SK-N-SH (cell line): ENCODE data around the gene PEX7. TPM values are rescaled to one million over a fixed set of nuclear protein-coding genes. Genes with fewer than 3 reads are reported as not detected.

Experiments used
- CTCF ChIA-PET: fragments of 300-600, 350-600 bp; formaldehyde crosslinking; extraction: SDS; loops from one replicate; lab custom pipeline; 2021; lab: Yijun Ruan, JAX
- POLR2A ChIA-PET: fragments of 350-600 bp; sonication (Branson Sonifier 250); formaldehyde crosslinking; extraction: SDS; loops from one replicate; lab custom pipeline; 2020; ENCODE audit warnings: antibody characterized with exemption, inconsistent platforms; lab: Yijun Ruan, JAX
- DNase-seq: peaks from one replicate; pipeline ENCODE4 v3.0.0; 2012
- H2AFZ ChIP-seq: fragments of 200-600 bp; sonication (generic); 2 replicates; pipeline ENCODE4 v1.8.1; 2016; ENCODE audit warnings: antibody characterized with exemption, mild to moderate bottlenecking, low read depth
- H3F3A ChIP-seq: fragments of 200-600 bp; sonication (generic); replicated peaks from 2 replicates; pipeline ENCODE3; 2016; ENCODE audit warnings: antibody characterized with exemption, mild to moderate bottlenecking; ENCODE audit not compliant: insufficient read depth
- H3K27ac ChIP-seq, 2 experiments: fragments of 200-500 bp in 1 of 2; fragments of 200-600 bp in 1 of 2; sonication (Bioruptor generic) in 1 of 2; sonication (generic), shearing (Covaris generic) in 1 of 2; 2 replicates each; pipeline versions ENCODE4 v1.5.1 to v1.6.1; 2014 to 2016; ENCODE audit warnings: low read depth in 2 of 2, inconsistent platforms in 1 of 2, low read length in 1 of 2, mild to moderate bottlenecking in 1 of 2, mixed read lengths in 1 of 2
- H3K27me3 ChIP-seq: fragments of 200-600 bp; sonication (generic), shearing (Covaris generic); 2 replicates; pipeline ENCODE4 v1.6.1; 2016; ENCODE audit warnings: mixed run types; ENCODE audit not compliant: insufficient read depth
- H3K36me3 ChIP-seq, 2 experiments: fragments of 200-500 bp in 1 of 2; fragments of 200-600 bp in 1 of 2; sonication (Bioruptor generic) in 1 of 2; sonication (generic) in 1 of 2; replicated peaks in 1 of 2; 2 replicates each; pipeline versions ENCODE3 to v1.5.1; 2014 to 2016; ENCODE audit warnings: low read length in 1 of 2, mild to moderate bottlenecking in 1 of 2; ENCODE audit not compliant: insufficient read depth in 2 of 2, control insufficient read depth in 1 of 2
- H3K4me1 ChIP-seq, 2 experiments: fragments of 200-500 bp in 1 of 2; fragments of 200-600 bp in 1 of 2; sonication (Bioruptor generic) in 1 of 2; sonication (generic), shearing (Covaris generic) in 1 of 2; 2 replicates each; pipeline versions ENCODE4 v1.5.1 to v1.6.1; 2014 to 2016; ENCODE audit warnings: low read depth in 1 of 2, low read length in 1 of 2, mixed run types in 1 of 2; ENCODE audit not compliant: insufficient read depth in 2 of 2, control insufficient read depth in 1 of 2
- H3K4me2 ChIP-seq: fragments of 200-600 bp; sonication (generic), shearing (Covaris generic); 2 replicates; pipeline ENCODE4 v1.6.1; 2017; ENCODE audit warnings: mixed run types
- H3K4me3 ChIP-seq, 2 experiments: fragments of 200-500 bp in 1 of 2; fragments of 200-600 bp in 1 of 2; sonication (Bioruptor generic) in 1 of 2; sonication (generic), shearing (Covaris generic) in 1 of 2; 2 replicates each; pipeline versions ENCODE4 v1.5.1 to v1.8.1; 2014 to 2016; ENCODE audit warnings: low read depth in 2 of 2, inconsistent platforms in 1 of 2, low read length in 1 of 2, mild to moderate bottlenecking in 1 of 2, mixed read lengths in 1 of 2, moderate library complexity in 1 of 2
- H3K79me2 ChIP-seq: fragments of 200-600 bp; sonication (generic); 2 replicates; pipeline ENCODE4 v1.8.1; 2017; ENCODE audit warnings: mild to moderate bottlenecking; ENCODE audit not compliant: insufficient read depth
- H3K9ac ChIP-seq: fragments of 200-600 bp; sonication (generic); 2 replicates; pipeline ENCODE4 v1.6.1; 2017; ENCODE audit warnings: mixed run types
- H3K9me2 ChIP-seq: fragments of 200-600 bp; sonication (generic); 2 replicates; pipeline ENCODE4 v1.6.1; 2017; ENCODE audit warnings: mixed run types
- H3K9me3 ChIP-seq: fragments of 200-600 bp; sonication (generic); 2 replicates; pipeline ENCODE4 v1.6.1; 2017; ENCODE audit warnings: mixed run types, mild to moderate bottlenecking, moderate library complexity
- H4K20me1 ChIP-seq: fragments of 200-600 bp; sonication (generic); 2 replicates; pipeline ENCODE4 v1.6.1; 2017; ENCODE audit warnings: mild to moderate bottlenecking, mixed run types; ENCODE audit not compliant: insufficient read depth
- ELF1 ChIP-seq: IDR thresholded peaks from 2 replicates; pipeline ENCODE4 v1.4.0; 2012
- FOXJ3 ChIP-seq: sonication (generic); formaldehyde crosslinking; IDR thresholded peaks from 2 replicates; pipeline ENCODE4 v1.5.1; 2020; ENCODE audit warnings: mild to moderate bottlenecking, missing genetic modification reagents
- JUND ChIP-seq: IDR thresholded peaks from 2 replicates; pipeline ENCODE4 v1.4.0; 2012
- MXI1 ChIP-seq: IDR thresholded peaks from 2 replicates; pipeline ENCODE4 v1.6.1; 2012; ENCODE audit warnings: mild to moderate bottlenecking, low read depth, low read length, improper control_type of control experiment
- REST ChIP-seq: IDR thresholded peaks from 2 replicates; pipeline ENCODE4 v1.6.1; 2012; ENCODE audit warnings: mild to moderate bottlenecking, low read depth, low read length, moderate library complexity
- RFX5 ChIP-seq: IDR thresholded peaks from 2 replicates; pipeline ENCODE4 v1.6.1; 2012; ENCODE audit warnings: mild to moderate bottlenecking, improper control_type of control experiment, low read length
- SMC3 ChIP-seq: IDR thresholded peaks from 2 replicates; pipeline ENCODE4 v1.6.1; 2012; ENCODE audit warnings: low read depth, low read length, improper control_type of control experiment
- WGBS: methylation state at CpG from one replicate; pipeline ENCODE4 v1.1.6; 2017; ENCODE audit warnings: low lambda C conversion rate; 5-methylcytosine and 5-hydroxymethylcytosine counted together
- polyA plus RNA-seq, 3 experiments: library from polyadenylated mRNA; depleted of rRNA; stranded (reverse); fragments of >200 nt; gene quantifications; 2 replicates each; pipeline ENCODE4 v1.2.3, GENCODE V29; 2012
- TF ChIP-seq, protein P1 (sequence below): fragments of 150-350 bp; IDR thresholded peaks from 2 replicates; pipeline ENCODE4 v1.6.1; 2017; ENCODE audit warnings: antibody characterized with exemption, low read length, low read depth, borderline replicate concordance

PEX7 gene
- polyA plus RNA-seq, 1 of the 3 experiments (the other 2 are of a cell fraction): 10.8 TPM

DNA sequence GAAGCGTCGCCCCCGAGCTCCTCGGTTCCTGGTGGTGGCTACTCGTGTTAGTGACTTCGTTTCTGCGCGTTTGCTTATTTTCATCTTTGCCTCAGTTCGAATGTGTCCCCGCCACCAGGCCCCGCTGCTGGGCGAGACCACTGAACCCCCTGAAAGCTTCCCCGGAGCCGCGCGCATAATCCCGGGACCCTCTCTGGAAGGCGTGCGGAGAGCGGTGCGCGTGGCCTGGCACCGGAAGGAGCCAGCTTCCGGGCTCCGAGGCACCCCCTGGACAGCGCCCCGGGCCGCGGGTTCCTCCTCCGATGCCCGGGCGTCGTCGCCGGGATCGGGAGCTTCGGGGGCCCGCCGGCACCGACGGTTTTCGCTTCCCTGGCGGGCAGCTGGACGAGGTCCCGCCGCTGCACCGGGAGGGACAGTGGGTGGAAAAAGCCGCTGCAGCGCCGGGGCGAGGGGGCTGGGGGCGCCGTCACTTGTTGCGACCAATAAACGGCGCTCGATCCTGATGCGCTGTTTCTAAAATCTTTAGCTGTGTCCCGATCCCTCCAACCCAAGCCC, 99.1 kb downstream of the PEX7 start:
- Histone ChIP-seq H3K4me3 (peak overlapping the region; percentile 58 to 59), H3K9me3 (no peaks in the 10 kb centered on the region), H3K9me2 (no peaks in the 10 kb centered on the region), H3K27ac (peak overlapping the region in 1 of 2 experiments; percentile 92; a peak in 2 of 4 replicates), H3K79me2 (no peaks in the 10 kb centered on the region), H3F3A (peaks cover 8% of the 10 kb centered on the region), H3K4me1 (peaks cover 0 to 40% of the 10 kb centered on the region in 2 experiments; a peak in 1 of 4 replicates), H3K27me3 (peaks cover 12% of the 10 kb centered on the region; the same call in 1 of the 2 replicates), H2AFZ (peak overlapping the region; percentile 68), H3K36me3 (peaks cover 0 to 3% of the 10 kb centered on the region in 2 experiments), H3K4me2 (peak overlapping the region; percentile 79)
- ChIA-PET CTCF (interaction anchor here (0.7 to 1.8 kb wide), 26 partner anchors 9 to 155 kb away, joined by 3 to 10 read pairs (median 4); partner anchors contain the start of gene MAP3K5), POLR2A (interaction anchor here (0.6 to 8.7 kb wide), 23 partner anchors 9 to 277 kb away, joined by 3 to 92 read pairs (median 8); partner anchors contain the start of genes IL20RA, MAP3K5 and PEX7)
- WGBS: 2% methylated on average over 10 of the region's 59 CpGs
- DNase-seq: peak; percentile 85
- no peak for TF ChIP-seq SMC3
- peak; percentile 96 for TF ChIP-seq RFX5
- TF ChIP-seq JUND: no peak
- TF ChIP-seq MXI1: peak; percentile 29; the same call in 1 of the 2 replicates
- 0 out of 2 replicates have a peak, but pooled peaks have one; percentile 20 for TF ChIP-seq ELF1
- 0 out of 2 replicates have a peak, but pooled peaks have one; percentile 46 for TF ChIP-seq REST
- TF ChIP-seq, protein P1, sequence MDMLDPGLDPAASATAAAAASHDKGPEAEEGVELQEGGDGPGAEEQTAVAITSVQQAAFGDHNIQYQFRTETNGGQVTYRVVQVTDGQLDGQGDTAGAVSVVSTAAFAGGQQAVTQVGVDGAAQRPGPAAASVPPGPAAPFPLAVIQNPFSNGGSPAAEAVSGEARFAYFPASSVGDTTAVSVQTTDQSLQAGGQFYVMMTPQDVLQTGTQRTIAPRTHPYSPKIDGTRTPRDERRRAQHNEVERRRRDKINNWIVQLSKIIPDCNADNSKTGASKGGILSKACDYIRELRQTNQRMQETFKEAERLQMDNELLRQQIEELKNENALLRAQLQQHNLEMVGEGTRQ: no peak
- TF ChIP-seq, all 33 proteins: peak for 4
- Histone ChIP-seq H4K20me1 (no peaks in the 10 kb centered on the region), H3K9ac (no peak overlapping the region)

DNA sequence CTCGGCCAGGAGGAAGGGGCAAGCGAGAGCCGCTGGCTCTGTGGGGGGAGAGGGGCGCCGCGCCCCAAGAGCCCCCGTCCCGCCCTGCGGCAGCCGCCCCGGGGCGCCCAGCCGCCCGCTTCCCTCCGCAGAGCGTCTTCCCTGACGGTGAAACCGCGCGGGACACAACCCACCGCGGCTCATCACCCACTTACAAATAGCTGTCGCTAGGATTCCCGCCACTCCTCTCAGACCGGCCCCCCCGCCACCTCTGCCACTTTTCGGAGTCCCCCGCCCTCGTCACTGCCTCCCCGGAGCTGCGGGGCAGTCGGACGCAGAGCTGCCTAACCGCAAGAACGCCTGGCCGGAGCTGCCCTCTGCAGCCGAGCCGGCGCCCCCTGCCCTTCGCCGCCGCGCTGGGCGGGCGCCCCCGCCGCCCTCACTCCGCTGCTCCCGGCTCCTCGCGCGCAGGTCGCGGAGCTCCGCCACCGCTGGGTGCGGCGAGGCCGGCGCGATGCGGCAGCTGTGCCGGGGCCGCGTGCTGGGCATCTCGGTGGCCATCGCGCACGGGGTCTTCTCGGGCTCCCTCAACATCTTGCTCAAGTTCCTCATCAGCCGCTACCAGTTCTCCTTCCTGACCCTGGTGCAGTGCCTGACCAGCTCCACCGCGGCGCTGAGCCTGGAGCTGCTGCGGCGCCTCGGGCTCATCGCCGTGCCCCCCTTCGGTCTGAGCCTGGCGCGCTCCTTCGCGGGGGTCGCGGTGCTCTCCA, 99.7 kb downstream of the PEX7 start, which contains the start of gene SLC35D3:
Gene SLC35D3 (plus strand): TSS at position 366 of the 749 bp plus-strand sequence. CDS start 128 bp downstream, at position 494.
- peaks cover 0 to 34% of the 10 kb centered on the region in 2 experiments; a peak in 1 of 4 replicates for H3K4me1 ChIP-seq
- H3K27me3 ChIP-seq: peaks cover 12% of the 10 kb centered on the region; the same call in 1 of the 2 replicates
- TF ChIP-seq FOXJ3 (CRISPR knock-in tag): no peak
- TF ChIP-seq MXI1: peak; percentile 7; the same call in 1 of the 2 replicates
- TF ChIP-seq, all 33 proteins: peak for 1
- Histone ChIP-seq H4K20me1 (no peaks in the 10 kb centered on the region), H3K9me2 (no peaks in the 10 kb centered on the region), H3K36me3 (no peaks in the 10 kb centered on the region), H2AFZ (peak within 1 kb of the TSS; percentile 68), H3K4me2 (peak within 1 kb of the TSS; percentile 79), H3K9ac (no peak within 1 kb of the TSS), H3K79me2 (no peaks in the 10 kb centered on the region), H3K9me3 (no peaks in the 10 kb centered on the region), H3K27ac (peak within 1 kb of the TSS in 1 of 2 experiments; percentile 92; a peak in 2 of 4 replicates), H3K4me3 (peak within 1 kb of the TSS; percentile 58 to 59), H3F3A (peaks cover 8% of the 10 kb centered on the region)
- peak; percentile 86 for DNase-seq
- ChIA-PET POLR2A (interaction anchor here (1.0 to 8.7 kb wide), 21 partner anchors 17 to 278 kb away, joined by 3 to 92 read pairs (median 8); partner anchors contain the start of genes IL20RA, MAP3K5 and PEX7), CTCF (interaction anchor here (0.6 to 1.8 kb wide), 29 partner anchors 9 to 324 kb away, joined by 3 to 10 read pairs (median 4); partner anchors contain the start of gene MAP3K5)
- WGBS: no CpG with 5 or more reads among the region's 86 CpGs
